GM21360 (cell line): Measurements from ENCODE around the gene SPNS3.

Experiments used
- ATAC-seq: cut with Tn5 transposase; IDR thresholded peaks from one replicate; pipeline ENCODE4 v1.9.1; 2021; ENCODE audit warnings: mild to moderate bottlenecking, moderate library complexity; ENCODE audit not compliant: unreplicated experiment

The SPNS3 gene

GRCh38 chr17:4433515-4434031 is at the start of gene SPNS3:
SPNS3 (plus strand) TSS chr17:4433940; CDS start chr17:4433968, 28 bp downstream.
- no peak for ATAC-seq

DNA sequence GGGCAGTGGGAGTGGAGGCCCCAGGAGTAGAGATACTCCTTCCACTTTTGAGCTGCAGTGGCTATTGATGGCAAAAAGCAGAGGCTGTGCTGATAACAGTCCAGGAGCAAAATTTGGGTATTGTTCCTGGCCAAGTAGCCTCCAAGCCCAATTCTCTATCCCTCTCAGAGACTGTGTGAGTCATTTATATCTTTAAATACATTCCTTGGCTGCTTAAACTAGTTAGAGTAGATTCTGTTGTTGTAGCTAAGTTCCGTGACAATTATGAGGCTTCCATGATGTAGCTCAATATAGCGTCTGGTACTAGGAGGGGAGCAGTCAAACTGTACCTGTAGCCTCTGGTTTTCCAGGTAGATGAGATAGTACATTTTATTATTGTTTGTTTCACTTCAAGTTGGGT is 47.3 kb upstream of the SPNS3 start:
- ATAC-seq = no peak

- no peak for ATAC-seq
Observed at GRCh38 chr17:4387137-4387536, 46.6 kb upstream of the SPNS3 start.

DNA sequence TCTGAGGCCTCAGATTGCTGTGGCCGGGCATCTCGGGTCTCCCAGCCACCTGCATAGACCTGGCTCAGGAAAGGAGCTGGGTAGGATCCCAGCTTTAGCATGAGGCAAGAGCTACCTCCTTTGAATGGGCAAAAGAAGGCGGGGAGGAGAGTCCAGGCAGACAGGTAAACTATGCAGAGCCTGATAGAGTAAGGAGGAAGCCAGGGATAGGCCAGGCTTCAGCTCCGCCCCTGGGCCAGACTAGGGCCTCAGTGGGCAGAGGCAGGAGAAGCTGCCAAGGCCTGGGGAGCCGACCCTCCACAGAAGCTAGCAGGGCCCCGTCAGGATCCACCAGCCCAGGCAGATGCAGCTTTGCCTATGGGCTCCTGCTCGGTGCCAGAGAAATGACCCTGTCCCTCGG is 44.7 kb upstream of the SPNS3 start:
- no peak for ATAC-seq

GRCh38 chr17:4393806-4394205 is 39.9 kb upstream of the SPNS3 start:
- ATAC-seq = no peak

GRCh38 chr17:4394208-4395110 is 39.3 kb upstream of the SPNS3 start:
- ATAC-seq = no peak

GRCh38 chr17:4395111-4395478 is 38.6 kb upstream of the SPNS3 start:
- ATAC-seq = no peak

DNA sequence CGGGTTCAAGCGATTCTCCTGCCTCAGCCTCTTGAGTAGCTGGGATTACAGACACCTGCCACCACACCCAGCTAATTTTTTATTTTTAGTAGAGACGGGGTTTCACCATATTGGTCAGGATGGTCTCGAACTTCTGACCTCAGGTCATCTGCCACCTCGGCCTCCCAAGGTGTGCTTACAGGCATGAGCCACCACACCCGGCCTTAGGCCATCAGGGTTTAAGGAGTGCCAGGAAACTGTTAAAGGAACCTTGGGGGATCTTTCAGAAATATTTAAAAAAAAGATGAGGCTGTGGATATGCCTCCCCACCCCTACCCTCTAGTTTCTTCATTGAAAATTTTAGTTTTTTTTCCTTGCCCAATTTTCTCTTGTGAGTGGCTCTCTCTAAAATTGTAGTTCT is 35.9 kb upstream of the SPNS3 start:
- ATAC-seq = no peak

DNA sequence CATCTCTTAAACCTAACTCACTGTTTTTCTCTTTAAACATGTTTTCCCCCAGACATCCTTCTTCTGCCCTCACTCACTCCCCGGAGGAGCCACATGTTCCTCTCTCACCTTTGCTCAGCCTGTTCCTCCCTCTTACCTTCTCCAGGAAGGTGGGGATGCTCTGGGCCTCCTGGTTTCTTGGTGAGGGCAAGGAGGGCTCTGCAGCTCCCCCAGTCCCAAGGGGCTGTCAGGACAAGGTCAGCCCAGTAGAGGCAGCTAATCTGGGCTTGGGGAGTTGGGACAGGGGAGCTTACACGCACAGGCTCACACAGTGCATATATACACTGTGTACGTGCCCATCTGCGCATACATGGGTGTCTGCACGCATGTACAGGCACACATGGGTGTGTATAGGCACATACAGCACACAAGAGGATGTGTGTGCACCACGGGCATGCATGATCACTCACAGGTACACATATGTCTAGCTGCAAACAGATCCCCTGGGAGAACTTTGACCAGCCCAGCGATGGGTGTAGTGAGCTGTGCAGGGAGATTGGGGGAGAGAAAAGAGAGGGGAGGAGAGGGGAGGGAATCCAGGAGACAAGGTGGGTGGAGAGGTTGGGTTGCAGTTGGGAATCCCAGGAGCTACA is 28.6 kb upstream of the SPNS3 start:
- ATAC-seq = no peak

GRCh38 chr17:4405699-4406098 is 28.0 kb upstream of the SPNS3 start:
- ATAC-seq = no peak

DNA sequence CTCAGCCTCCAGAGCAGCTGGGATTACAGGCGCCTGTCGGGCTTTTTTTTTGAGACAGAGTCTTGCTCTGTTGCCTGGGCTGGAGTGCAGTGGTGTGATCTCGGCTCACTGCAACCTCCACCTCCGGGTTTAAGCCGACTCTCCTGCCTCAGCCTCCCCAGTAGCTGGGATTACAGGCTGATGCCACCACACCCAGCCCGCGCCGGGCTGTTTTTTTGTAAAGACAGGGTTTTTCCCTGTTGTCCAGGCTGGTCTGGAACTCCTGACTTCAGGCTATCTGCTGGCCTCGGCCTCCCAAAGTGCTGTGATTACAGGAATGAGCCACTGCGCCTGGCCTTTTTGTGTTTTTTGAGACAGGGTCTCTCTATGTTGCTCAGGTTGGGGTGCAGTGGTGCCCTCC is 27.4 kb upstream of the SPNS3 start:
- ATAC-seq = no peak

DNA sequence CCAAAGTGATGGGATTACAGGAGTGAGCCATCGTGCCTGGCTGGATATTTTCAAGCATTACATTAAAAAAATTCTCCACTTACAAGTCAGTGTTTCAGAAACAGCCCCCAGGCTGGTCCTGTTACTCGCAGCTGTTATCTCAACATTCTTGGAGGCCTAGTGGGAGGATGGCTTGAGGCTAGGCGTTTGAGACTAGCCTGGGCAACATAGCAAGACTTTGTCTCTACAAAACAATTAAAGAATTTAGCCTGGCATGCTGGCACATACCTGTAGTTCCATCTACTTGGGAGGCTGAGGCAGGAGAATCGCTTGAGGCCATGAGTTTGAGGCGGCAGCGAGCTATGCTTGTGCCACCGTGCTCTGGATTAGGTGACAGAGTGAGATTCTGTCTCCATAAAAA is 26.5 kb upstream of the SPNS3 start:
- ATAC-seq = no peak

- ATAC-seq = no peak
Observed at GRCh38 chr17:4407851-4408250, 25.9 kb upstream of the SPNS3 start.

DNA sequence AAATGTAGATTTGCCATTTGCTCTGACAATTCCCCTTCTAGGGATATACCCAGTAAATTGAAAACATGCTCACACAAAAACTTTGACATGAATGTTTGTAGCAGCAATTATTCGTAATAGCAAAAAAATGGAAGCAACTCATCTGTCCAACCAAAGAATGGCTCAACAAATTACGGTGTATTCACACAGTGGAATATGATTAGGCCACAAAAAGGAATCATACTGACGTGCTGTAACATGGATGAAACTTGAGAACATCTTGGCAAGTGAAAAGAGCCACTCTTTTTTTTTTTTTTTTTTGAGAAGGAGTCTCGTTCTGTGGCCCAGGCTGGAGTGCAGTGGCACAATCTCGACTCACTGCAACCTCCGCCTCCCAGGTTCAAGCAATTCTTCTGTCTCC is 24.1 kb upstream of the SPNS3 start:
- no peak for ATAC-seq

GRCh38 chr17:4411201-4411600 is 22.5 kb upstream of the SPNS3 start:
- ATAC-seq = no peak

- peak; percentile 57 for ATAC-seq
Observed at GRCh38 chr17:4412933-4413831, 20.6 kb upstream of the SPNS3 start.

GRCh38 chr17:4417129-4417667 is 16.5 kb upstream of the SPNS3 start:
- no peak for ATAC-seq

DNA sequence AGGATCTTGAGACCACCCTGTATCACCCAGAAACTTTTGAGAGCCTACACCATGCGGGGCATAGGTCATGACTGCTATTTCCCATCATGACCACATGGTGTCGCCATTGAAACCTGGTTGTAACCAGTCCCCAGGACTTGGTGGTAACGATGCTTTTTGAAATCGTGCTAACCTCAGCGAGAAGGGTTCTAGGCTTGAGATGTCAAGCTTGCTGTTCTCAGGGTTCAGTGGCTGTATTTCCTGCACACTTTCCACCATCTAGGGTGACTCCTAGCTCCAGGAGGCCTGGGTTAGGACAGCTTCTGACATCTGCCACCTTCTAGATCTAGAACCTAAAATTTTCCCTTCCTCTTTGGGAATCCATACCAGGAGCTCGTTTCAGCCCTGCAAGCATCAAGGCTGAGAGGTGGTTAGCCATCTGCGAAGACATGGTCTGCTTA is 13.0 kb upstream of the SPNS3 start:
- ATAC-seq = peak; percentile 62

DNA sequence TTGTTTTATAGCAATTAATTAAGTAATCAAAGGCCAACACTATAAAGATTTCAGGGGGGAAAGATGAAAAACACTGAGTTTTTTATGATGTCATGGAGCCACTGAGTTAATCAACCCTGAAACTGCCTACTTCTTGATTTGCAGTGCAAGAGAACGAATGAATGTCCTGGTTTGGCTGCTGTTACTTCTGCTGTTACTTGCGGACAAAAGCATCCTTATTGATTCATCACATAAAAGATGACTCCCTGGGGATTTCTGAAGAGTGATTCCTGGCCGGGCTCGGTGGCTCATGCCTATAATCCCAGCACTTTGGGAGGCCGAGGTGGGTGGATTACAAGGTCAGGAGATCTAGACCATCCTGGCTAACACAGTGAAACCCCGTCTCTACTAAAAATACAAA is 10.9 kb upstream of the SPNS3 start:
- ATAC-seq = no peak

DNA sequence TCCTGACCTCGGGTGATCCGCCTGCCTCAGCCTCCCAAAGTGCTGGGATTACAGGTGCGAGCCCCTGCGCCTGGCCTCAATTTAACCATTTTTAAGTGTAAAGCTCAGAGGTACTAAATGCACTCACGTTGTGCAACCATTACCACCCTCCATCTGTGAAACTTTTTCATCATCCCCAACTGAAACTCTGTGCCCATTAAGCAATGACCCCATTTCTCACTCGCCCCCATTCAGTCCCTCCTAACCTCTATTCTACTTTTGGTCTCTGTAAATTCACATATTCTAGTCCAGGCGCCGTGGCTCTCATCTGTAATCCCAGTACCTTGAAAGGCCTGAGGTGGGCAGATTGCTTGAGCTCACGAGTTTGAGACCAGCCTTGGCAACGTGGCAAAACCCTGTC is 8.3 kb upstream of the SPNS3 start:
- ATAC-seq = no peak
